Nephron progenitor cell (in vitro differentiated cells): Measurements from ENCODE around the gene DICER1.

ENCODE experiments used
- DNase-seq: peaks from one replicate; pipeline ENCODE4 v3.0.0; 2021
- H3K27ac Mint-ChIP-seq: 2 replicates; pipeline ENCODE4 v1.8.0; 2021; ENCODE audit warnings: mild to moderate bottlenecking, moderate library complexity, mixed read lengths
- H3K27me3 Mint-ChIP-seq: 2 replicates; pipeline ENCODE4 v1.8.0; 2021; ENCODE audit warnings: mild to moderate bottlenecking, low read depth, mixed read lengths; ENCODE audit not compliant: poor library complexity
- H3K36me3 Mint-ChIP-seq: 2 replicates; pipeline ENCODE4 v1.8.0; 2021; ENCODE audit warnings: low read depth, mixed read lengths
- H3K4me1 Mint-ChIP-seq: 2 replicates; pipeline ENCODE4 v1.8.0; 2021; ENCODE audit warnings: mixed read lengths
- H3K4me3 Mint-ChIP-seq: 2 replicates; pipeline ENCODE4 v1.8.0; 2021; ENCODE audit warnings: mild to moderate bottlenecking, moderate library complexity, mixed read lengths
- H3K9me3 Mint-ChIP-seq: 2 replicates; pipeline ENCODE4 v1.8.0; 2021; ENCODE audit warnings: mild to moderate bottlenecking, moderate library complexity, mixed read lengths
- TF ChIP-seq, protein P1 (sequence below): fragments of 200-600 bp; sonication (generic); IDR thresholded peaks from 2 replicates; pipeline ENCODE4 v1.5.0; 2021; ENCODE audit warnings: antibody characterized with exemption

Gene DICER1

DNA sequence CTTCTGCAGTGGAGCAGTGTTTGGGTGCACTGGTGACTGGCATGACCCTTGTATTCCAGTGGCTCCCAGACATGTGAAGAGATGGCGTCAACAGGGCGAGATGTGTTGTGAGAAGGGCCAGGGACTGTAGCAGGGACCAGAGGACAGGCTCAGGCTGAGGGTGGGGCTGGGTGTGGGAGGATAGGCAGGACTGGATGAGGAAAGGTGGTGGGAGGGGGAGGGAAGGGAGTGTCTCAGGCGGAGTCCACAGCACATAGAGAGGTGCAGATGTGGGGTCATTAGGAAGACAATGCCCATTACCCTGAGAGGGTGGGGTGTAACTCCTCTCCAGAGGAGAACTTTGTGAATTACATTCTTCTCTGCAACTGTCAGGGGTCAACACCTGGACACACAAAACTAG is 78.5 kb downstream of the DICER1 start:
- Mint-ChIP-seq H3K27me3 (peaks cover 5% of the 10 kb centered on the region), H3K4me3 (no peak overlapping the region), H3K27ac (peak overlapping the region; percentile 18), H3K36me3 (peaks cover 8% of the 10 kb centered on the region), H3K9me3 (no peaks in the 10 kb centered on the region), H3K4me1 (peaks cover 6% of the 10 kb centered on the region)
- TF ChIP-seq, protein P1, sequence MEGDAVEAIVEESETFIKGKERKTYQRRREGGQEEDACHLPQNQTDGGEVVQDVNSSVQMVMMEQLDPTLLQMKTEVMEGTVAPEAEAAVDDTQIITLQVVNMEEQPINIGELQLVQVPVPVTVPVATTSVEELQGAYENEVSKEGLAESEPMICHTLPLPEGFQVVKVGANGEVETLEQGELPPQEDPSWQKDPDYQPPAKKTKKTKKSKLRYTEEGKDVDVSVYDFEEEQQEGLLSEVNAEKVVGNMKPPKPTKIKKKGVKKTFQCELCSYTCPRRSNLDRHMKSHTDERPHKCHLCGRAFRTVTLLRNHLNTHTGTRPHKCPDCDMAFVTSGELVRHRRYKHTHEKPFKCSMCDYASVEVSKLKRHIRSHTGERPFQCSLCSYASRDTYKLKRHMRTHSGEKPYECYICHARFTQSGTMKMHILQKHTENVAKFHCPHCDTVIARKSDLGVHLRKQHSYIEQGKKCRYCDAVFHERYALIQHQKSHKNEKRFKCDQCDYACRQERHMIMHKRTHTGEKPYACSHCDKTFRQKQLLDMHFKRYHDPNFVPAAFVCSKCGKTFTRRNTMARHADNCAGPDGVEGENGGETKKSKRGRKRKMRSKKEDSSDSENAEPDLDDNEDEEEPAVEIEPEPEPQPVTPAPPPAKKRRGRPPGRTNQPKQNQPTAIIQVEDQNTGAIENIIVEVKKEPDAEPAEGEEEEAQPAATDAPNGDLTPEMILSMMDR, result no peak
- DNase-seq, result no peak

DNA sequence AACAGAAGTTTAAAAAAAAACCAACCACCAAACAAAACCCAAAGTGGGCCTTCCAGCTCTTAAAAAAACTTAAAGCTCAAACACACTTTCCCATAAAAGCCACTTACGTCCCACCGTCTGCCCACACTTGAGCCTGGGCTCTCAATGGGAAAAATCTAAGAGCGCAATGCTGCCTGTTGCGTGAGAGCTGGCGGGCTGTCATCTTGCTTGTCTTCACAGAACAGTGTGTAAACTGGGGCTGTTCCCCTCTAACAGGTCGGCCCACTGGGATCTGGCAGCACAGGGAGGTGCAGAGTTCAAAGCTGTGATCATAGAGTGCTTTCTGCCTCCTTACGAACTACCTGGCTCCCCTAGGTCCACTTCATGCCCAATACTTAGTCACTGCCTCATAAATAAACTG is 80.0 kb downstream of the DICER1 start:
- H3K27ac Mint-ChIP-seq, result no peak overlapping the region
- H3K27me3 Mint-ChIP-seq, result peaks cover 5% of the 10 kb centered on the region

DNA sequence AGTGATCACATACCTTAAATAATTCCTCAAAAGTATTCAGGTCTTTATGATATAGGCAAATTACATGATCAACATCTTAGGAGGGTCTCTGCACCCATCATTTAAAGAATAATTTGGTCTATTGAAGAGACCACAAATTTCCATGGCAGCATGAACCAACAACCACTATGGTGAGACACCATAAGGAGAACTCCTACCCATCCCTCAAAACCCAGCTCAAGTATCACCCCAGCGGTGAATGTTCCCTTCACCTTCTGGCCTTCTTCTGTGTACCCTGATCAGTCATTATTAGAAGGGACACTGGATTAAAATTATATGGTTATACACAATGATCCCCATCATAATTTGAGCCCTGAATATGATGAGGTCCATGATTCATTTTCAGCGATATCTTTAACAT is 81.5 kb downstream of the DICER1 start:
- Mint-ChIP-seq H3K4me3 (no peak overlapping the region), H3K9me3 (no peaks in the 10 kb centered on the region), H3K36me3 (no peaks in the 10 kb centered on the region), H3K27ac (no peak overlapping the region), H3K27me3 (peaks cover 5% of the 10 kb centered on the region), H3K4me1 (peaks cover 17% of the 10 kb centered on the region)
- DNase-seq, result no peak
- TF ChIP-seq, protein P1, result no peak

More for the DNA sequence above, 80.0 kb downstream of the DICER1 start:
- no peak overlapping the region for H3K4me3 Mint-ChIP-seq
- peaks cover 3% of the 10 kb centered on the region for H3K4me1 Mint-ChIP-seq
- H3K36me3 Mint-ChIP-seq, result peaks cover 1% of the 10 kb centered on the region
- no peak for DNase-seq
- no peaks in the 10 kb centered on the region for H3K9me3 Mint-ChIP-seq
- TF ChIP-seq, protein P1, result no peak

- Mint-ChIP-seq H3K4me3 (no peak overlapping the region), H3K9me3 (no peaks in the 10 kb centered on the region), H3K36me3 (no peaks in the 10 kb centered on the region), H3K27me3 (peaks cover 8% of the 10 kb centered on the region), H3K4me1 (peaks cover 19% of the 10 kb centered on the region), H3K27ac (no peak overlapping the region)
- TF ChIP-seq, protein P1, result no peak
- no peak for DNase-seq
Measured at GRCh38 chr14:95073947-95074346, 83.4 kb downstream of the DICER1 start.

- TF ChIP-seq, protein P1, result no peak
- H3K27me3 Mint-ChIP-seq, result peaks cover 8% of the 10 kb centered on the region
- H3K4me3 Mint-ChIP-seq, result no peak overlapping the region
- peaks cover 27% of the 10 kb centered on the region for H3K4me1 Mint-ChIP-seq
- no peaks in the 10 kb centered on the region for H3K9me3 Mint-ChIP-seq
- no peak for DNase-seq
- H3K36me3 Mint-ChIP-seq, result no peaks in the 10 kb centered on the region
- H3K27ac Mint-ChIP-seq, result no peak overlapping the region
Measured at GRCh38 chr14:95072310-95072905, 84.9 kb downstream of the DICER1 start.

DNA sequence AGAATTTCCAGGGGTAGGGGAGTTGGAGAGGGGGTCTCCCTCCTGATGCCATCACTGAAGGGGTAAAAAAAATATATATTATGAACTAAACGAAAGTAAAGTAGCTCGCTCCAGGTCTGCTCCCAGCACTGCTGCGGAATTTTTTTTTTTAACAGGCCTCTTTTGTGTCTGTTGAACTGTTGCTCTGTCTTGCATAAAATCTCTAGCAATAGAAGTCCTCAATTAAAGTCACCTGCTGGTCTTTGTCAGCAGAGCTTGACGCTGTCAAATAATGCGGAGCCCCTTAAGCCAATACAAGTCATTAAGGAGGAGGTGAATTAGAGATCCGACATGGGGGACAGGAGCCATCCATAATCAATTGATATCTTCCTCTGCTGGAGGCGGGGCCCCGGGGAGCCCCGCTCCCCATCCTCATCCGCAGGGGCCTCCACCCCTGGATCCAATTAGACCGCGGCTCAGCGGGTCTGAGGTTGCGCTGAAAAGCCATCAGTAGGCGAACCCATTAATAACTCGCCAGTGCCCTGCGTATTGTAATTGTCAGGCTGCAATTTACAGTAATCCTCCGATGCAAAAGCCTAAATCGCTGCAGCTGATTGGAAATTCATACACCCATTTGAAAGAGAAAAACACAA is 85.6 kb downstream of the DICER1 start:
- Mint-ChIP-seq H3K4me3 (no peak overlapping the region), H3K4me1 (peaks cover 27% of the 10 kb centered on the region), H3K9me3 (no peaks in the 10 kb centered on the region), H3K27ac (no peak overlapping the region), H3K36me3 (no peaks in the 10 kb centered on the region), H3K27me3 (peaks cover 8% of the 10 kb centered on the region)
- no peak for DNase-seq
- TF ChIP-seq, protein P1, result no peak
